DMS153 (cell line): ENCODE data around the gene OR1F1.
"Not testable (repeated sequence)": the region's sequence is repeated elsewhere in the genome, so short reads cannot be mapped to it uniquely, and the experiment has no call there.

ENCODE experiments used
- DNase-seq: peaks from one replicate; lab custom pipeline; 2025; lab: John Stamatoyannopoulos, UW

Gene OR1F1

DNA sequence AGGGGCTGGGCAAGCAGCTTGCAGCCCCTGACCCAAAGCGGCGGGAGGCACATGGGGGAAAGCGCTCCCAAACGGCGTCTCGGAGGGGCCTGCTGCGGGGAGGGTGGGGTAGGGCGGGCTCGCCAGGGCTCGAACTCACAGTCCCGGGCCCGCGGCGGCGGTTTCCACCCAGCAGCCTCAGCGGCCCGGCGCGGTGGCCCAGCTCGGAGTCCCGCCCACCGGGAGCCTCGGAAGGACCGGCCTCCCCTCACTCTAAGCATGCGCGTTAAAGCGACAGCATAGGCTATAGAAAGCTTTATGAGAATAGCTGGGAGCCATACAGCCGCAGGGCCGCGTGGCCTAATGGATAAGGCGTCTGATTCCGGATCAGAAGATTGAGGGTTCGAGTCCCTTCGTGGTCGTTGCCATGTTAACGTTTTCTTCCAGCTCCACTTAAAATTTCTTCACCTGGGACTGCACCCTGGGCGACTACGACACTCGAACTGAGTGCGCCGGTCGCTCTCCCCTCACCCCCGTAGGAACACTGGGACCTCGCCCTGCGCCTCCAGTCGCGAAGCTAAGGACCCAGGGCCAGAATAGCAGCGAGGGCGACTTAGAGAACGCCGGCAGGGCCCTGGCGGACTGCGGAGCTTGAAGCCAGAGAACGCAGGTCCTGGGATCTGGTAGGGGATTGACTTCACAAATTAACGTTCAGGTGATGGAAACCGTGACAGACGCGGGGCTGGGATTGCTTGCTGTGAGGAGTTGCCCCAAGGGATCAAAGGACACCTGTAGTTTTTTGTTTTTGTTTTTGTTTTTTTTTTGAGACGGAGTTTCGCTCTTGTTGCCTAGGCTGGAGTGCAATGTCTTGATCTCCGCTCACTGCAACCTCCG lies 37.4 kb upstream of the OR1F1 start:
- peak; percentile 95 for DNase-seq

DNA sequence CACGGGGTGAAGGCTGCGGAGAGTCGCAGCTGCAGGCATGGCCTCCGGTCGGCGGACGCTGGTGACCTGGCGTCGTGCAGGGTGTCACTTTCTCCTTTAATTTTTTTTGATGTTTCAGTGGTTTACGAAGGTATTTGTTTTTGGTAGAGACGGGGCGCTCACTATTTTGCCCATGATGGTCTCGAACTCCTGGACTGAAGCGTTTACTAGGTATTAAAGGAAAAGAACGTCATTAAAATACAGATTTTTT lies 36.1 kb upstream of the OR1F1 start:
- no peak for DNase-seq

DNA sequence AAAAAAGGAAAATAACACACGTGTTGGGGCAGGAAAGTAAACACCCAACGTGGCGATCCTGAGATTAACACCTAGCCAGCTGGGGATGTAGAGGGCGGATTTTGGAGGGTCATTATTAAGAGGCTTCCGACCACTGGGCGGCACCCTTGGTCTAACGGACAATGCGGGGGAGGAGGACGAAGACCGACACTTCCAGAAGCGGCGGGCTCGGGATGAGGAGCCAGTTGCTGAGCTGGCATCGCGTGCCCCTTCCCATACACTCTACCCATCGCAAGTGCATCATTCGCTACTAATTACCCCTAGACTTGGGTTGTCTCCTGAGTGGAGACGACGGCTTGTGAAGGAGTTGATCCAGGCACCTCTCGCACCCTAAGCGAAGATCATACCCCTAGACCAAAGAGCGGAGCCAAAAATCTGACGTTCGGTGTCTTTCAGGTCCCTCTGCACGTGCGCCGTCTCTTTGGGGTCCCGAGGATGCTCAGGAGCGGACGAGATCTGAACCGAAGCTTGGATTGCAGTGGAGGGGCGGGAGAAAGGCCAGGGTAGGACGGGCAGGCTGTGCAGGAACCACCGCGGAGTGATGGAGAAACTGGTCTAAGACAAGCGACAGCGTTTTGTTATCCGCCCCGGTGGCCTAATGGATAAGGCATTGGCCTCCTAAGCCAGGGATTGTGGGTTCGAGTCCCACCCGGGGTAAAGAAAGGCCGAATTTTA lies 35.6 kb upstream of the OR1F1 start:
- DNase-seq = peak; percentile 93

DNA sequence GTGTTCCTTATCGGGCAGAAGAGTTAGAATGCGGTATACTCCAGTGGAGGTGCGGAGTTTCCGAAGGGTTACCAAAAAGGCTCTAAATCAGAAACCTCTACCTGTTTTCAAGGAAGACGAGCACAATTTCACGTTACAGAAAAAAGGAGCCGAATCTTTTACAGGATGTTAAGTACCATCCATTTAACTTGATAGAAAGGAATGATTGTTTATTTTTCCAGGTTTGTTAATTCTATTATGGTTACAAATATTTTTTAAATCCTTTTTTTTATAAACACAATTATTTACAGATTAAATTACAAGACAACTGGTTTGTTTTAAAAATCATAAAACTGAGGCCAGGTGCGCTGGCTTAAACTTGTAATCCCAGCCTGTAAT lies 35.0 kb upstream of the OR1F1 start:
- DNase-seq = no peak

DNA sequence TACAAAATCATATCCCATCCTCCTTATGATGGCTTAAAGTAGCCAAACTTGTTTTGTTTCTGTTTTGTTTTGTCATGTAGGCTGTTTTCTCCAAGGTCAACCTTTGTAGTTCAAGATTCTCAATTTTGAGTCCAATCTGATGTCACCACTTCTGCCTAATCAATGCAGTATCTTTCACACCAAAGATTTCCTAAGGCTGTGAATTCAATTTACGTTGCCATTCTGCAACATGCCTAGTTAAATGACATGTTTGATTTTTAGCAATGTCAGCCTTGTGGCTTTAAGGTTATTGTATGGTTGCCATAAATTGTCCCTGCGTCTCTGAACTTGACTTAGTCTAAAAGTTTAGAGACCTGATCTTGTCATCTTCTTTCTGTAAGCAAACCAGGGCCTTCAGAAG lies 32.8 kb upstream of the OR1F1 start:
- DNase-seq = no peak

DNA sequence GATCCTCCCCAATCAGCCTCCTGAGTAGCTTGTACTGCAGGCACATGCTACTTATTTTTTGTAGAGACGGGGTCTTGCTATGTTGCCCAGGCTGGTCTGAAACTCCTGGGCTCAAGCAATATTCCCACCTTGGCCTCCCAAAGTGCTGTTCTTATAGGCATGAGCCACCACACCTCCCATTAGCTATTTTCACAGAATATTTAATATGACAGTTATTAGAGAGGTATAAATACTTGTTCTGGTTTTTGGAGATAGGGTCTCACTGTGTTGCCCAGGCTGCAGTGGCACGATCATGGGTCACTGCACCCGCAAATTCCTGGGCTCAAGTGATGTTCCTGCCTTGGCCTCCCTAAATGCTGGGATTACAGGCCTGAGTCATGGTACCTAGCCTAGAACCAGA lies 32.0 kb upstream of the OR1F1 start:
- no peak for DNase-seq

DNA sequence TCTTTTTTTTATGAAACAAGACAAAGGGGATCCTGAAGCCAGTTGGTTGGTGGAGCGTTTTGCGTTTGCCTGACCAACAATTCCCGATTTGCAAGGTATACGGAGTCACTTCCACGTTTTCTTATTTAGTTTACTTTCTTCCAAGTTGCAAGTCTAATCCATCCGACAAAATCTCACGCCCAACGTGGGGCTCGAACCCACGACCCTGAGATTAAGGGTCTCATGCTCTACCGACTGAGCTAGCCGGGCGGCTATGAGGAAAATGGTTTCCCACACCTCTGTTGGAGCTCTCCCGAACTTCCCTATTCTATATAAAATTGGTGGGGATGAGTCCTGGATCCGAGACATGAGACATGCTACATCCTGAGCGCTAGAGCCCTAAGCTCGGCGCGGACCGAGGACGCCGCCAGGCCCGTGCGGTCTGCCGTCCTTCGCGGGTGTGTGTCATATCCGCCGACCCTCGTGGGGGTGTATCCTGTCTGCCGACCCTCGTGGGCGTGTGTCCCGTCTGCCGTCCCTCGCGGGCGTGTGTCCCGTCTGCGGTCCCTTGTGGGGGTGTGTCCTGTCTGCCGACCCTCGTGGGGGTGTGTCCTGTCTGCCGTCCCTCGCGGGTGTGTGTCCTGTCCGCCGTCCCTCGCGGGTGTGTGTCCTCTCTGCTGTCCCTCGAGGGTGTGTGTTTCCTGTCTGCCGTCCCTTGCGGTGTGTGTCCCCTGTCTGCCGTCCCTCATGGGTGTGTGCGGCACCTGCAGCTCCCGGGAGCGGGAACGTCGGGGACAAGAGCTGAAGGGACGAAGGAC lies 30.6 kb upstream of the OR1F1 start:
- peak; percentile 71 for DNase-seq

DNA sequence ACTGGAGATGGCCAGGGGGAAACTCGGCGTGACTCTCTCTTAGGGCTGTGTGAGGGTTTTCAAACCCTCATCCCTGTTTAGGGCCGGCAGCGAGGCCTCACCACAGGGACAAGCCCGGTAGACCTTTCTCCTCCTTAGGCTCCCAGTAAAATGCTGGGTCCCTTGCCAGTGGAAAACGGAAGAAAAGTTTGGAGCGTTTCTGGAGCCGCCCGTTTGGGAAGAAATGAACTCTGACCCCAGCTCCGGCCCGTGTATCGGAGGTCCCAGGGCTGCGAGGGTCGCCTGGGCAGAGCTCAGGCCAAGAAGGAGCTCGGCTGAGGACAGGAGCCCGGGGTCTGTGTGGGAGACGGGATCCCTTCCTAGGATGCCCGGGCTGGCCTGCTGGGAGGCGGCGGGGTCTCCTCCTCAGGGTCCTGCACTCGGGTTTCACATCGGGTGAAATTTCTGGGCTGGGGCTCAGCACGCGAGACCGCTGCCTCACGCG lies 29.9 kb upstream of the OR1F1 start:
- DNase-seq = no peak

DNA sequence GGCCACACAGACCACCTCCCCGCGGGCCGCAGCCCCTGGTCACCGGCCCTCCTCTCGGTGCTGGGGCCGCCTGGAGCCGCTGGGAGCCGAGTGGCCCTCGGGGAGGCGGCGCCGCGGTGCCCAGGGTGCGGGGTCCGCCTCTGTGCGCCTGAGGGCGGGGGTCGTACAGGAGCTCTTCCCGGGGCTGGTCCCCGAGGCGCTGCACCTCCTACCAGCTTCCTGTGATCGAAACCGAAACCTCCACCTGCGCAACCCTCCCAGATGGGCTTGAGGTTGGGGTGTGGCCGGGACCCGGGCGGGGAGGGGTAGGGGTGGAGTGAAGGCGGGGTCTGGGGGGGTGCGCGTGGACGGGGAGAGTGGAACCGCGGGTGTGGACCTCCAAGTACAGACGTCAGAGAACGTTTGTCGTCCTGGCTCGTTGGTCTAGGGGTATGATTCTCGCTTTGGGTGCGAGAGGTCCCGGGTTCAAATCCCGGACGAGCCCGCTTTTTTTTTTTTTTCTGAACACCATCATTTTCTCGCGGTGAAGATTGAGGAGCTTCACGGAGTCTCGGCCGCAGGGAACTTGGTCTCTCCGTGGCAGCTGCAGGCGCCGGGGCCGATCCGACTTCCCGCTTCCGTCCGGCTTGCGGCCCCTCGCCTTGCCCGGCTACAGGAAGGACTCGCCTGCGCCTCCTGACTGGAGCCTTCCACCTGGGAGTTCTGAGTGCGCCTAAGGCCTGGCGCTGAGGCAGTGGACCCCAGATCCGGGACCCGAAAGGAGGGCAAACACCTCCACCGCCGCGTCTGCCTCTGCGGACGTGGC lies 29.3 kb upstream of the OR1F1 start:
- DNase-seq = peak; percentile 64

DNA sequence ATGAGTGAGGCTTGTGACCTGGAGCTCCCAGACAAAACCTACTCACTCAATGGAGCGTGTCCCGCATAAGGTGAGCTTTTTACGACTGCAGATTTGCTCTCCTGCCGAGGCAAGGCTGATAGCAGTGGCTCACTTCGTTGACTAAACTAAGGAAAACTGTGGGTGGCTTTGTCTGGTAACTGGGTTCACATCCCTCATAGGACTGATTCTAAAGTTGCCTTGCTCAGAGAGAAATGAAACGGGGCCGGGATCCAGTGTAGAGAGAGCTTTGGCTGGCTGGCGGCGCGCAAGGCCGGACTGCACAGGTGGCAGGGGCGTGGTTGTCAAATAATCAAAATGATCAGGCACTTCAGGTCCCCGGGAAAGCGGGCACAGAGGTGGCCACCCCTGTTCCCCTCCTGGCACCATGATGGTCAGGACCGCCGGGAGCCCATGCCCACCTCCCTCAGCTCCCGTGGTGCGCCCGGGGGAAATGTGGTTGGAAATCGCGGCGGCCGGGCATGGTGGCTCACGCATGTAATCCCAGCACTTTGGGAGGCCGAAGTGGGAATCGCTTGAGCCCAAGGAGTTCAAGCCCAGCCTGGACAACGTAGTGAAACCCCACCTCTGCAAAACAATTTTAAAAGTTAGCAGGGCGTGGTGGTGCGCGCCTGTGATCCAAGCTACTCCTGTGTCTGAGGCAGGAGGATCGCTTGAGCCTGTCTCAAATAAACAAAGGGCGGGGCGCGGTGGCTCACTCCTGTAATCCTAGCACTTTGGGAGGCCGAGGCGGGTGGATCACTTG lies 26.6 kb upstream of the OR1F1 start:
- peak; percentile 52 for DNase-seq

DNA sequence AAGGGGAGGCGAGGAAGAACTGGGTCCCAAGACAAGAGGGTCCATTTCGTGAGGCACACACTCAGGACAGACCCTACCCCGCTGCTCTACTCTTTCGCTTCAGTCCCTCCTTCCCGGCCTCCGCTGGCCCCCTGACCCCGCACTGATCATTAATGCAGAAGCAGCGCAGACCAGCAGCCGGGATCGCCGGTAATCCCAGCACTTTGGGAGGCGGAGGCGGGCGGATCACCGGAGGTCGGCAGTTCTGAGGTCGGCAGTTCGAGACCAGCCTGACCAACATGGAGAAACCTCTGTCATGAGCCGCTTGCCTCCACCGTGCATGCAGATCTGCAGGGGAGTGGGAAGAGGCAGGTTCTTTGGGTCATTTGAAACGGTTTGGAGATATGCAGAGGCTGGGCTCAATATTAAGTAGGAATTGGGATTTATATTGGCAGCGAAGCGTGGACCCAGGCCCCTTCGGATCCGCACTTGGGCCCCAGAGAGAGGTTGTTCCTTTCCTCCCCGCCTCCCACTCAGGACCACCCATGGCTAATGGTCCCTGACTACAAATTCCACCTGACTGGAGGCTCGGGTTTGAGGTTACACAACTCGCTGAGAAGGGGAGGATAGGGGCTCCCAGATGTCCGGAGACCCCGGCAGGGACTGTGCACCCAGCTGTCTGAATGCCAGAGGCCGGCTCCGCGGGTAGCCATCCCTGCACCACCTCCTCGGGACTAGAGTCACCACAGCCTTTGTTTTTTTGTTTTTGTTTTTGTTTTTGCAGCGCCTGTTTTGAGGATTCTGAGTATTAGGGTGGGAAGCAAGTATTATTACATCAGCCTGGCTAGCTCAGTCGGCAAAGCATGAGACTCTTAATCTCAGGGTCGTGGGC lies 23.6 kb upstream of the OR1F1 start:
- DNase-seq = no peak

DNA sequence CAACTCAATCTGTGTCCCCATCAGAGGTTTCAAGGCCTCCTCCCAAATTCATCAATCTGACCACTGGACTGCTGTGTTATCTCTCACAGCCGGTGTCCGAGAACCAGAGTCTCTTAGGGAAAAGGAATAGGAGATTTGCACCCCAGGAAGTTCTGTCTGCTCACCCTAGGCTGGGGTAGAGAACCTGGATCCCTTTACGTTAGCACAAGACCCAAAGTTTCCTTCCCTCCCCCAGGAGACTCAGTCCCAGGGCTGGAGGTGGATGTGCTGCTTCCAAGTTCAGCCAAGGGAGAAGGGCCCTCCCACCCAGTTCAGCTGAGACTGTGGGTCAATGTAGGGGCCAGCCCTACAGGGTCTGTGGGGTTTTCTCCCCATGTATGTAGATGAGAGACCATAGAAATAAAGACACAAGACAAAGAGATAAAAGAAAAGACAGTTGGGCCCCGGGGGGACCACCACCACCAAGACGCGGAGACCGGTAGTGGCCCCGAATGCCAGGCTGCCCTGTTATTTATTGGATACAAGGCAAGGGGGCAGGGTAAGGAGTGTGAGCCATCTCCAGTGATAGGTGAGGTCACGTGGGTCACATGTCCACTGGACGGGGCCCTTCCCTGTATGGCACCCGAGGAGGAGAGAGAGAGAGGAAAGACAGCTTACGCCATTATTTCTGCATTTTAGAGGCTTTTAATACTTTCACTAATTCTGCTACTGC lies 22.7 kb upstream of the OR1F1 start:
- no peak for DNase-seq

DNA sequence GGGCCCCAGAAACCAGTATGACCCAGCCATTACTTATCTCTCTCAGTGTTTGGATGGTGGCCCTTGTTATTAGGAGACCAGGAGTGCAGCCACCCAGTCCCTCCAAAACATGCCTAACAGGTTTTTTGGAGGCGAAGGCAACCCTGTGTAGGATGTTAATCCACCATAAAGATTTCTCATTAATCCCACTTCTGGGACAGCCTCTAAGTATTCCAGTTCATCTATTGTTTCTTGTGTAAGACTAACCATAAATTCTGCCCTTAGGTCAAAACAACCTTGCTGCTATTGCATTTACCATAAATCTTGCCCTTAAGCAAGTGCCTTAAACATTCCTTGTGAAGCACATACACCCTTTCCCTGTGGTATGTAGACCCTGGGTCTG lies 21.5 kb upstream of the OR1F1 start:
- no peak for DNase-seq

DNA sequence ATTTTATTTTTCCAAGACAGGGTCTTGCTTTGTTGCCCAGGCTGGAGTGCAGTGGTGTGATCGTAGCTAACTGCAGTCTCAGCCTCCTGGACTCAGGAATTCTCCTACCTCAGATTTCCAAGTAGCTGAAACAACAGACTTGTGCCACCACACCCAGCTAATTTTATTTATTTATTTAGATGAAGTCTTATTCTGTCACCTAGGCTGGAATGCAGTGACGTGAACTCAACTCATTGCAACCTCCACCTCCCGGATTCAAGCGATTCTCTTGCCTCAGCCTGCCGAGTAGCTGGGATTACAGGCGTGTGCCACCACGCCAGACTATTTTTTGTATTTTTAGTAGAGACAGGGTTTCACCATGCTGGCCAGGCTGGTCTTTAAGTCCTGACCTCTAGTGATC lies 19.3 kb upstream of the OR1F1 start:
- not testable (repeated sequence) for DNase-seq

DNA sequence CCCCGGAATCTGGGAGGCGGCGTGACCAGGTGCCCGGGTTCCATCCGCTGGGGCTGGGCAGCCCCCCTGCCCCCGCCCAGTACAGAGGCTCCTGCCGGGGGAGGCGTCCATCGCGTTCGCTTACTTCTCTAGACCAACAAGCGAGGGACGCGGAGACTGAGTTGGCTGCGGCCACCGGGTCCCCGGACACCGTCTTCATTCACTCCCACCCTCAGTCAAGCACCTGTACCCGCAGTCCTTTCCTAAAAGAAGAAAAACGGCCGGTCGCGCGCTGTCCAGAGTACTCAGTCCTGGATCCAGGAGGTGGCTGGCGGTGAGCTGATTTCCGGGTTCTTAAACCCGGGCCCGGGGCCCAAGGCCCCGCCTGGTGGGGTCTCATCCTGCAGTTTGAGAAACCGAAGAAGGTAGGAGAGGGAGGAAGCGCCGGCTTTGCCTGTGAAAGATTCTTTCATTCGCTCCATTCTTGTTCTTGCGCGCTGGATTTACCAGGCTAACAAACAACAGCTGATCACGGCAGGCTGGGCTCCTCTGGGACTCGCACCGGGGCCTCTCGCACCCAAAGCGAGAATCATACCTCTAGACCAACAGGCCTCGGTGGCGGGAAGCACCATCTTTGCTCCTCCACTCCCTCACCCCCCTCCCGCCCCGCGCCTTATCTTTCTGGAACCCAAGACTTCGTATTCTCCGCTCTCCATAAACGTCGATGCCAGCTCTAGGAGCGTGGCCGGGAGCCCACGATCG lies 17.4 kb upstream of the OR1F1 start:
- DNase-seq = no peak

DNA sequence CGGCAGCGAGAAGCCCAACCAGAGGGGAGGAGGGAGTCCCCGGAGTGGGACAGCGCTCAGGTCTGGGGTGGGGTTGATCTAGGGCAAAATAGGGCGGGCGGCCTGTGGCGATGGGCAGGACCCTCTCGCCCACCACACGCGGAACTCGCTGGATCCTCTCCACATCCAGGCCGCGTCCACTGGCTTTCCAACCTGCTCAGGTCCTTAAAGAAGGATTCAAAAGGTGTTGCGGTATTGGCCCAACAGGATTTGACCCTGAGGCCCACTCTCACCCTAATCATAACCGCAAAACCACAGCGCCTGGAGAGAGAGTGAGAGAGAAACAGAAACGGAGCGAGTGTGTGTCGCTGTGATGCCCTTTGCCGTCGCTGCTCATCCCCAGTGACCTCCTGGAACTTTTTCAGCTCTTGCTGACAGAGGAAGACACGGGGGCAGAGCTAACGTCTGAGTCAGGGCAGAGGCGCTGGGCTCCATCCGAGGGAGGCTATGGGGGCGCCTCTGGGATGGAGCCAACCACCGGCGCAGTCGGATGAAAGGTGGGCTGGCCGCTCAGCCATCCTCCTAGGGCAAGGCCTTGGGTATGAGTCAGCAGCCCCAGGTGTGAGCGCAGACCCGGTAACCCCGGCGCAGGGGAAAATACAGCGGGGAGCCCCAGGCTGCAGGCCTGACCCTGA lies 16.7 kb upstream of the OR1F1 start:
- no peak for DNase-seq

DNA sequence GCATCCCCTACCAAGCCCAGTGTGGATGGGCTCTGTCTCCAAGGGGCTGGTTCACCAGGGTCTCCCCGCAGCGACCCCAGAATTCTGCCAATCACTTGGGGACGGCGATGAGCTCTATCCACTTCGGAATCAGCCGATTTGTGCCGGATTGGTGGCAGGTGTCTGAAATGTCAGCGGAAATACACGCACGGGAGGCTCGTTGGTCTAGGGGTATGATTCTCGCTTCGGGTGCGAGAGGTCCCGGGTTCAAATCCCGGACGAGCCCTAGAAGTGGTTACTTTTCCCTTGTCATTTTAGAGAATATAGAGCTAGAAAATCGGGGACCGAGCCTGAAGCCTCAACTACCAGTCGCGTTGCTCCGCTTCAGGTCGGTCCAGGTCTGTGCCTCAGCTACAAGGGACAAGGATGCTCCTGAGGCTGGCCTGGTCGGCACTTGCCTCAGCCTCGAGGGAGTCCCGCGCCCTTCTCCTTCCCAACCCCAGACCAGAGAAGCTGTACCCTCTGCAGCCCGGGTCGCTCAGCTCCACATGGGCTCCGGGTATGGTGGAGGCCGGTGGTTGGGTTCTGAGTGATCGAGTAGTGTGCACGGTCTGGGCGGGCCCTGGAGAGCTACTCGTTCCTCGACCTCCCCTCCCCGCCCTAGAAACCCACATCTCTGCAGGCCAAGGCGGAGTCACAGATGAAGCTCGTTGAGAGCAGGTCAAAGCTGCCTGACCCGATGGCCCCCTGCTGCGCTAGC lies 16.0 kb upstream of the OR1F1 start:
- DNase-seq = no peak
